ENCODE results near the gene EXOC2. TPM values are rescaled to one million over a fixed set of nuclear protein-coding genes. Genes with fewer than 3 reads are reported as not detected.

The EXOC2 gene
- total RNA-seq, 2 experiments from 2014 or later = 22.5 to 24.8 TPM

DNA sequence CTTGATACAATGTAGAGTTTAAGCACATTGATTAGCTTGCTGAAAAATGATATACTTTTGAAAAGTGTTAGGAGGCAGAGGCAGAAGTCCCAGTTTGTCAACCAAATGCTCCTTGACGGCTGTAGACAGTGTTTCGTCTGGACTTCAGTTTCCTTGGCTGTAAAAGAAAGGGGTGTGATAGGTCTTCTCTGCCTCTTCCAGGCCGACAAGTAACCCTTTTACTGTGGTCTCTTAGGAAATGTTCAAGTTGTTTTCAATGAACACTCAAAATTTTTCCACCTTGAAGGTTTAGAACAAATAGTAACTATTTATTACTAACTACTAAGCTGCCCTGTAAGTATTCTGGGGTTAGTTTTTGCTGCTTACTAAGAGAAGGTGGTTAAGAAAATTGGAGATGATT lies 179.0 kb downstream of the EXOC2 start:
- H3K4me1 ChIP-seq (ENCODE audit: insufficient read depth, low read length, poor library complexity, severe bottlenecking) = peaks cover 3% of the 10 kb centered on the region
- 0 out of 2 replicates have a peak, but pooled peaks cover 6% of the 10 kb centered on the region for H3K9me3 ChIP-seq (ENCODE audit: low read length)
- no peak for DNase-seq (ENCODE audit: low spot score)
- H3K9me2 ChIP-seq (ENCODE audit: insufficient read depth, low read length) = no peaks in the 10 kb centered on the region
- no peak overlapping the region for H3K4me3 ChIP-seq (ENCODE audit: low read depth, low read length, poor library complexity, severe bottlenecking)
- H3K27ac ChIP-seq (ENCODE audit: low read depth, low read length, poor library complexity, severe bottlenecking) = no peak overlapping the region
- H2AFZ ChIP-seq (ENCODE audit: low read length) = no peak overlapping the region
- H3K36me3 ChIP-seq (ENCODE audit: insufficient read depth, low read length) = no peaks in the 10 kb centered on the region
- no peaks in the 10 kb centered on the region for H4K20me1 ChIP-seq (ENCODE audit: insufficient read depth, low read length)
- H3K4me2 ChIP-seq (ENCODE audit: low read length) = no peak overlapping the region
- CTCF ChIA-PET (ENCODE audit: unreplicated experiment) = no interaction called here
- no peak for TF ChIP-seq EZH2phosphoT487 (IDR thresholded peaks at IDR 0.05; ENCODE audit: borderline replicate concordance, low read depth, low read length)
- no peak for TF ChIP-seq CTCF (conservative IDR thresholded peaks at IDR 0.05; ENCODE audit: low read length)
- intact Hi-C loops (cut with micrococcal nuclease; ENCODE audit: unreplicated experiment) = no loop called here
- POLR2A ChIA-PET = interaction anchor here (0.6 kb wide), 1 partner anchor 1283 kb away, joined by 3 read pairs; no protein-coding TSS in a partner anchor
- no TSS peak for BruUV-seq (replicated peaks)
- no peaks in the 10 kb centered on the region for H3K79me2 ChIP-seq (ENCODE audit: insufficient read depth, low read depth, low read length)

DNA sequence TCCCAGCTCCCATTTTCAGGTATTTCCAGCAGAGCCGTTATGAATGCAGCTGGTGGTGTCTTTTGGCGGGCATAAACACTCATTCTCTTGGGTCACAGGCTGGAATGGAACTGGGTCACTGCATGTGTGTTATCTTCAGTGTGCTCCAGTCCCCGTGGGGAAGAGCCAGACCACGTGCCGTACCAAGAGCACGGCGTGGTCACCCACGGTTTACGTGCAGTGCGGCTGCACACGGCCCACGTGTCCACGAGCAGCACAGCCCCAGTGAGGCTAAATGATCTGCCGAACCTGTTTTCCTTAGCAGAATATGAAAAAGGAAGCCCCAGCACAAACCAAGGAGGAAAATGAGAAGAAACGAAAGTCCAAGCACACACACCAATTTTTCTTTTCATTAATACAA lies 179.9 kb downstream of the EXOC2 start:
- no TSS peak for BruUV-seq (replicated peaks)
- Histone ChIP-seq H3K4me3 (ENCODE audit: low read depth, low read length, poor library complexity, severe bottlenecking) (no peak overlapping the region), H3K9me2 (ENCODE audit: insufficient read depth, low read length) (no peaks in the 10 kb centered on the region), H3K27ac (ENCODE audit: low read depth, low read length, poor library complexity, severe bottlenecking) (no peak overlapping the region), H4K20me1 (ENCODE audit: insufficient read depth, low read length) (no peaks in the 10 kb centered on the region), H3K9me3 (ENCODE audit: low read length) (no peaks in the 10 kb centered on the region), H3K4me1 (ENCODE audit: insufficient read depth, low read length, poor library complexity, severe bottlenecking) (peaks cover 3% of the 10 kb centered on the region), H3K4me2 (ENCODE audit: low read length) (no peak overlapping the region), H3K79me2 (ENCODE audit: insufficient read depth, low read depth, low read length) (no peaks in the 10 kb centered on the region), H3K36me3 (ENCODE audit: insufficient read depth, low read length) (no peaks in the 10 kb centered on the region), H2AFZ (ENCODE audit: low read length) (no peak overlapping the region)
- no peak for TF ChIP-seq CTCF (conservative IDR thresholded peaks at IDR 0.05; ENCODE audit: low read length)
- no peak for TF ChIP-seq EZH2phosphoT487 (IDR thresholded peaks at IDR 0.05; ENCODE audit: borderline replicate concordance, low read depth, low read length)
- no peak for DNase-seq (ENCODE audit: low spot score)
- intact Hi-C loops (cut with micrococcal nuclease; ENCODE audit: unreplicated experiment) = no loop called here
- ChIA-PET CTCF (ENCODE audit: unreplicated experiment) (no interaction called here), POLR2A (no interaction called here)

- no peak overlapping the region for H3K4me3 ChIP-seq (ENCODE audit: low read depth, low read length, poor library complexity, severe bottlenecking)
- no peak overlapping the region for H3K27ac ChIP-seq (ENCODE audit: low read depth, low read length, poor library complexity, severe bottlenecking)
- H3K36me3 ChIP-seq (ENCODE audit: insufficient read depth, low read length) = no peaks in the 10 kb centered on the region
- no peaks in the 10 kb centered on the region for H3K79me2 ChIP-seq (ENCODE audit: insufficient read depth, low read depth, low read length)
- ChIA-PET CTCF (ENCODE audit: unreplicated experiment) (no interaction called here), POLR2A (interaction anchor here (0.6 to 0.7 kb wide), 2 partner anchors 17 to 113 kb away, joined by 3 read pairs; no protein-coding TSS in a partner anchor)
- H3K4me2 ChIP-seq (ENCODE audit: low read length) = no peak overlapping the region
- intact Hi-C loops (cut with micrococcal nuclease; ENCODE audit: unreplicated experiment) = no loop called here
- H2AFZ ChIP-seq (ENCODE audit: low read length) = no peak overlapping the region
- H3K4me1 ChIP-seq (ENCODE audit: insufficient read depth, low read length, poor library complexity, severe bottlenecking) = peaks cover 3% of the 10 kb centered on the region
- DNase-seq (ENCODE audit: low spot score) = no peak
- no peak for TF ChIP-seq CTCF (conservative IDR thresholded peaks at IDR 0.05; ENCODE audit: low read length)
- no peak for TF ChIP-seq EZH2phosphoT487 (IDR thresholded peaks at IDR 0.05; ENCODE audit: borderline replicate concordance, low read depth, low read length)
- H4K20me1 ChIP-seq (ENCODE audit: insufficient read depth, low read length) = no peaks in the 10 kb centered on the region
- no peaks in the 10 kb centered on the region for H3K9me3 ChIP-seq (ENCODE audit: low read length)
- no TSS peak for BruUV-seq (replicated peaks)
- H3K9me2 ChIP-seq (ENCODE audit: insufficient read depth, low read length) = no peaks in the 10 kb centered on the region
Measured at GRCh38 chr6:511488-512137, 181.3 kb downstream of the EXOC2 start.

Measured in OCI-LY7 (cell line).